H1 (cell line): Measurements from ENCODE around the gene CAMKK2. TPM values are rescaled to one million over a fixed set of nuclear protein-coding genes. Genes with fewer than 3 reads are reported as not detected.
A peak's percentile ranks its signal among the peaks of the same experiment; 100 is the strongest.
"Not testable (repeated sequence)": the region's sequence is repeated elsewhere in the genome, so short reads cannot be mapped to it uniquely, and the experiment has no call there.

Source experiments
- CTCF ChIA-PET: fragments of 300-600 bp; sonication (Branson Sonifier 250); formaldehyde crosslinking; loops from one replicate; lab custom pipeline; 2021; ENCODE audit not compliant: partially characterized antibody; lab: Charles Lee
- POLR2A ChIA-PET: fragments of 300-600 bp; sonication (Branson Sonifier 250); formaldehyde crosslinking; loops from one replicate; lab custom pipeline; 2021; ENCODE audit warnings: inconsistent platforms; ENCODE audit not compliant: partially characterized antibody; lab: Charles Lee
- DNase-seq, 2 experiments: peaks; one replicate each; pipeline versions ENCODE4 v3.0.0 to v3.0.0-alpha.2; 2010 to 2022; ENCODE audit warnings: low spot score in 2 of 2, low read depth in 1 of 2, mixed read lengths in 1 of 2
- FAIRE-seq: peaks from 2 replicates; lab custom pipeline; 2011; peaks lifted over from hg19 to GRCh38; lab: Jason Lieb, UNC
- H2AFZ ChIP-seq: 2 replicates; pipeline ENCODE4 v1.8.1; 2012; ENCODE audit warnings: low read length, inconsistent platforms
- H2AK5ac ChIP-seq: 2 replicates; pipeline ENCODE4 v1.6.1; 2013; ENCODE audit warnings: low read depth, low read length
- H2BK120ac ChIP-seq: replicated peaks from 2 replicates; pipeline ENCODE3; 2013; ENCODE audit warnings: low read depth, low read length, inconsistent platforms
- H2BK12ac ChIP-seq: 2 replicates; pipeline ENCODE4 v1.6.1; 2013; ENCODE audit warnings: low read depth, low read length
- H2BK15ac ChIP-seq: 2 replicates; pipeline ENCODE4 v1.6.1; 2013; ENCODE audit warnings: low read length
- H2BK20ac ChIP-seq: 2 replicates; pipeline ENCODE4 v1.6.1; 2013; ENCODE audit warnings: low read length
- H2BK5ac ChIP-seq: 2 replicates; pipeline ENCODE4 v1.6.1; 2013; ENCODE audit warnings: low read depth, low read length
- H3K14ac ChIP-seq: 2 replicates; pipeline ENCODE4 v1.6.1; 2013; ENCODE audit warnings: inconsistent platforms; ENCODE audit not compliant: insufficient read length
- H3K18ac ChIP-seq: 2 replicates; pipeline ENCODE4 v1.6.1; 2013; ENCODE audit warnings: low read length; ENCODE audit errors: extremely low read depth
- H3K23ac ChIP-seq: 2 replicates; pipeline ENCODE4 v1.6.1; 2013; ENCODE audit warnings: inconsistent platforms; ENCODE audit not compliant: insufficient read length
- H3K23me2 ChIP-seq: 2 replicates; pipeline ENCODE4 v1.6.1; 2013; ENCODE audit warnings: low read depth, low read length
- H3K27ac ChIP-seq: 2 replicates; pipeline ENCODE4 v1.6.1; 2011; ENCODE audit warnings: low read depth, low read length, inconsistent platforms
- H3K27me3 ChIP-seq, 4 experiments: replicated peaks in 1 of 4; 1 replicate in 1 of 4; 2 replicates in 3 of 4; pipeline versions ENCODE4 v1.6.1 to v1.8.1; 2011 to 2013; ENCODE audit warnings: low read length in 3 of 4, mild to moderate bottlenecking in 3 of 4, inconsistent platforms in 2 of 4, mixed read lengths in 2 of 4, moderate library complexity in 1 of 4; ENCODE audit not compliant: control insufficient read depth in 3 of 4, insufficient read depth in 3 of 4; ENCODE audit errors: extremely low read depth in 1 of 4
- H3K36me3 ChIP-seq, 4 experiments: 2 replicates each; pipeline versions ENCODE4 v1.6.1 to v1.8.1; 2011 to 2013; ENCODE audit warnings: mild to moderate bottlenecking in 4 of 4, low read length in 3 of 4, moderate library complexity in 2 of 4, control low read depth in 1 of 4, inconsistent platforms in 1 of 4; ENCODE audit not compliant: insufficient read depth in 4 of 4, control insufficient read depth in 2 of 4
- H3K4ac ChIP-seq: replicated peaks from 2 replicates; pipeline ENCODE3; 2013; ENCODE audit warnings: low read length, low read depth, mixed read lengths, inconsistent platforms; ENCODE audit not compliant: insufficient read length
- H3K4me1 ChIP-seq, 4 experiments: replicated peaks in 1 of 4; 1 replicate in 1 of 4; 2 replicates in 3 of 4; pipeline versions ENCODE4 v1.6.1 to v1.8.1; 2011 to 2013; ENCODE audit warnings: low read length in 3 of 4, inconsistent platforms in 2 of 4, mixed read lengths in 1 of 4; ENCODE audit not compliant: insufficient read depth in 4 of 4, control insufficient read depth in 3 of 4
- H3K4me2 ChIP-seq, 2 experiments: 2 replicates each; pipeline versions ENCODE4 v1.6.1 to v1.8.1; 2011 to 2013; ENCODE audit warnings: low read depth in 2 of 2, low read length in 2 of 2, control low read depth in 1 of 2, inconsistent platforms in 1 of 2, mild to moderate bottlenecking in 1 of 2; ENCODE audit not compliant: insufficient read depth in 1 of 2
- H3K4me3 ChIP-seq, 4 experiments: fragments of 200-600, 300-600 bp in 1 of 4; sonication (generic), shearing (Covaris generic), sonication (Bioruptor Twin) in 1 of 4; 2 replicates each; pipeline versions ENCODE4 v1.5.1 to v1.8.1; 2011 to 2016; ENCODE audit warnings: low read length in 4 of 4, low read depth in 3 of 4, control low read depth in 2 of 4, inconsistent platforms in 2 of 4, mild to moderate bottlenecking in 2 of 4, mixed read lengths in 1 of 4, moderate library complexity in 1 of 4; ENCODE audit not compliant: insufficient read depth in 2 of 4; ENCODE audit errors: extremely low read depth in 1 of 4
- H3K56ac ChIP-seq: replicated peaks from 2 replicates; pipeline ENCODE3; 2013; ENCODE audit warnings: low read depth, mild to moderate bottlenecking, mixed read lengths, low read length, inconsistent platforms; ENCODE audit not compliant: insufficient read length
- H3K79me1 ChIP-seq: 2 replicates; pipeline ENCODE4 v1.6.1; 2013; ENCODE audit warnings: low read depth, low read length, control low read depth
- H3K79me2 ChIP-seq, 2 experiments: 2 replicates each; pipeline versions ENCODE4 v1.6.1 to v1.8.1; 2012 to 2013; ENCODE audit warnings: low read length in 2 of 2, mild to moderate bottlenecking in 2 of 2, inconsistent platforms in 1 of 2; ENCODE audit not compliant: insufficient read depth in 2 of 2, control insufficient read depth in 1 of 2
- H3K9ac ChIP-seq, 4 experiments: replicated peaks in 1 of 4; 1 replicate in 1 of 4; 2 replicates in 3 of 4; pipeline versions ENCODE4 v1.6.1 to v1.8.1; 2011 to 2013; ENCODE audit warnings: low read depth in 3 of 4, low read length in 3 of 4, control low read depth in 2 of 4, mild to moderate bottlenecking in 2 of 4, moderate library complexity in 2 of 4, inconsistent platforms in 1 of 4; ENCODE audit errors: extremely low read depth in 1 of 4
- H3K9me3 ChIP-seq, 2 experiments: 2 replicates each; pipeline versions ENCODE4 v1.6.1 to v1.8.1; 2012 to 2013; ENCODE audit warnings: mild to moderate bottlenecking in 2 of 2, moderate library complexity in 2 of 2, control low read depth in 1 of 2, inconsistent platforms in 1 of 2, low read depth in 1 of 2, low read length in 1 of 2, mixed read lengths in 1 of 2; ENCODE audit not compliant: insufficient read depth in 2 of 2
- H4K20me1 ChIP-seq, 2 experiments: replicated peaks in 1 of 2; 2 replicates each; pipeline versions ENCODE3 to v1.8.1; 2011 to 2013; ENCODE audit warnings: inconsistent platforms in 2 of 2, low read length in 2 of 2, mild to moderate bottlenecking in 1 of 2; ENCODE audit not compliant: insufficient read depth in 2 of 2, control insufficient read depth in 1 of 2
- H4K5ac ChIP-seq: 2 replicates; pipeline ENCODE4 v1.6.1; 2013; ENCODE audit warnings: low read length, low read depth, mixed read lengths, inconsistent platforms; ENCODE audit not compliant: insufficient read length
- H4K8ac ChIP-seq: 2 replicates; pipeline ENCODE4 v1.8.0; 2013; ENCODE audit warnings: mild to moderate bottlenecking, moderate library complexity, low read length, inconsistent platforms; ENCODE audit not compliant: insufficient read depth; ENCODE audit errors: extremely low read depth
- H4K91ac ChIP-seq: replicated peaks from 2 replicates; pipeline ENCODE3; 2013; ENCODE audit warnings: low read length, mixed read lengths, inconsistent platforms; ENCODE audit not compliant: insufficient read length
- WGBS, 2 experiments: shearing (Covaris generic) in 1 of 2; methylation state at CpG; one replicate each; pipeline versions ENCODE4 v1.1.6 to v1.1.7; 2013 to 2015; ENCODE audit warnings: low lambda C conversion rate in 2 of 2, mixed read lengths in 2 of 2, inconsistent platforms in 1 of 2, low coverage in 1 of 2, missing lambda C conversion rate in 1 of 2; ENCODE audit not compliant: insufficient replicate concordance in 2 of 2, insufficient coverage in 1 of 2, insufficient read length in 1 of 2; ENCODE audit errors: extremely low coverage in 1 of 2, missing lambda C conversion rate in 1 of 2; 5-methylcytosine and 5-hydroxymethylcytosine counted together
- polyA plus RNA-seq, 7 experiments: library from polyadenylated mRNA; depleted of rRNA in 3 of 7; stranded (reverse) in 5 of 7; unstranded in 2 of 7; fragments of >200 nt in 5 of 7; fragments of 200-250 nt in 2 of 7; gene quantifications; 1 replicate in 5 of 7; 2 replicates in 1 of 7; 4 replicates in 1 of 7; pipeline versions ENCODE4 v1.2.1 to v1.2.3, GENCODE V29; 2011 to 2013; ENCODE audit warnings: missing spikeins in 2 of 7, mixed read lengths in 2 of 7
- total RNA-seq: library from RNA; stranded (reverse); fragmentation: NEBNext Ultra II Directional; extraction: Animal tissue kit (Norgen Biotek cat#: 25700); gene quantifications from 2 replicates; pipeline ENCODE4 v1.2.1, GENCODE V29; 2021

CAMKK2 gene
- total and polyA plus RNA-seq, 2 of the 8 experiments (the other 6 are each of a cell fraction or from before 2014, with no cell fraction given) = 29.6 to 30.6 TPM

GRCh38 chr12:121281116-121281515 lies 15.4 kb downstream of the CAMKK2 start:
- H3K79me2 ChIP-seq, POLR2A ChIA-PET, H3K9me3 ChIP-seq, H3K79me1 ChIP-seq, H3K27me3 ChIP-seq, H2BK12ac ChIP-seq, H3K23me2 ChIP-seq, H3K18ac ChIP-seq, FAIRE-seq, H4K5ac ChIP-seq, H3K4me1 ChIP-seq, H2BK15ac ChIP-seq, H3K27ac ChIP-seq, H3K4ac ChIP-seq, H3K14ac ChIP-seq, H4K91ac ChIP-seq, H4K20me1 ChIP-seq, H2BK5ac ChIP-seq, H3K9ac ChIP-seq, H3K36me3 ChIP-seq, CTCF ChIA-PET, H2BK20ac ChIP-seq, H2BK120ac ChIP-seq, H3K56ac ChIP-seq, DNase-seq, H3K4me3 ChIP-seq, H2AFZ ChIP-seq, H4K8ac ChIP-seq, H3K23ac ChIP-seq, H2AK5ac ChIP-seq: not testable (repeated sequence)
- H3K4me2 ChIP-seq = peak overlapping the region; percentile 20 to 49; a peak in 1 of 4 replicates
- 71% methylated on average over 14 of the region's 14 CpGs; no CpG with 5 or more reads in 1 of the 2 experiments for WGBS, 2 experiments

GRCh38 chr12:121280531-121280930 lies 16.0 kb downstream of the CAMKK2 start:
- H3K23me2 ChIP-seq, H3K79me2 ChIP-seq, H2BK20ac ChIP-seq, H2BK12ac ChIP-seq, H3K4me1 ChIP-seq, H3K27ac ChIP-seq, H3K9me3 ChIP-seq, H2AK5ac ChIP-seq, H2BK15ac ChIP-seq, H4K20me1 ChIP-seq, H3K27me3 ChIP-seq, H3K79me1 ChIP-seq, CTCF ChIA-PET, FAIRE-seq, H3K4me3 ChIP-seq, H3K18ac ChIP-seq, H3K14ac ChIP-seq, H3K36me3 ChIP-seq, H4K8ac ChIP-seq, H2BK5ac ChIP-seq, H3K23ac ChIP-seq, DNase-seq, H2AFZ ChIP-seq, H3K4ac ChIP-seq, H4K91ac ChIP-seq, POLR2A ChIA-PET, H3K9ac ChIP-seq, H4K5ac ChIP-seq, H2BK120ac ChIP-seq, H3K56ac ChIP-seq: not testable (repeated sequence)
- 48% methylated on average over 11 of the region's 11 CpGs; no CpG with 5 or more reads in 1 of the 2 experiments for WGBS, 2 experiments
- peak overlapping the region; percentile 20 to 49; a peak in 2 of 4 replicates for H3K4me2 ChIP-seq
